UCSD-AML1 (cell line): ENCODE measurements around the gene ZNF552.
"Not testable (repeated sequence)": the region's sequence is repeated elsewhere in the genome, so short reads cannot be mapped to it uniquely, and the experiment has no call there.

Experiments used
- DNase-seq: peaks from one replicate; lab custom pipeline; 2025; ENCODE audit not compliant: unreplicated experiment; lab: John Stamatoyannopoulos, UW

ZNF552 gene

GRCh38 chr19:57819475-57820148 is 4.9 kb upstream of the ZNF552 start:
- DNase-seq = peak; percentile 78

GRCh38 chr19:57818378-57818777 is 3.7 kb upstream of the ZNF552 start:
- no peak for DNase-seq

GRCh38 chr19:57817976-57818375 is 3.3 kb upstream of the ZNF552 start:
- DNase-seq = no peak

DNA sequence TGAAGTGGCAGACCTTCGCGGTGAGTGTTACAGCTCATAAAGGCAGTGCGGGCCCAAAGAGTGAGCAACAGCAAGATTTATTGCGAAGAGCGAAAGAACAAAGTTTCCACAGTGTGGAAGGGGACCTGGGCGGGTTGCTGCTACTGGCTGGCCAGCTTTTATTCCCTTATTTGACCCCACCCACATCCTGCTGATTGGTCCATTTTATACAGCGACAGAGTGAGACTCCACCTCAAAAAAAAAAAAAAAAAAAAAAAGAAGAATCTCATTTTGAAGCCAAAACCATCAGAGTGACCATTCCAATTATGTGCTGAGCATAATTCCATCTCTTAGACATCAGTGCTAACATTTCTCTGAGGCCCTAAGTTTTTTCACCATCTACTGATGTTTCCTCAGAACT is 1.9 kb upstream of the ZNF552 start:
- no peak for DNase-seq

DNA sequence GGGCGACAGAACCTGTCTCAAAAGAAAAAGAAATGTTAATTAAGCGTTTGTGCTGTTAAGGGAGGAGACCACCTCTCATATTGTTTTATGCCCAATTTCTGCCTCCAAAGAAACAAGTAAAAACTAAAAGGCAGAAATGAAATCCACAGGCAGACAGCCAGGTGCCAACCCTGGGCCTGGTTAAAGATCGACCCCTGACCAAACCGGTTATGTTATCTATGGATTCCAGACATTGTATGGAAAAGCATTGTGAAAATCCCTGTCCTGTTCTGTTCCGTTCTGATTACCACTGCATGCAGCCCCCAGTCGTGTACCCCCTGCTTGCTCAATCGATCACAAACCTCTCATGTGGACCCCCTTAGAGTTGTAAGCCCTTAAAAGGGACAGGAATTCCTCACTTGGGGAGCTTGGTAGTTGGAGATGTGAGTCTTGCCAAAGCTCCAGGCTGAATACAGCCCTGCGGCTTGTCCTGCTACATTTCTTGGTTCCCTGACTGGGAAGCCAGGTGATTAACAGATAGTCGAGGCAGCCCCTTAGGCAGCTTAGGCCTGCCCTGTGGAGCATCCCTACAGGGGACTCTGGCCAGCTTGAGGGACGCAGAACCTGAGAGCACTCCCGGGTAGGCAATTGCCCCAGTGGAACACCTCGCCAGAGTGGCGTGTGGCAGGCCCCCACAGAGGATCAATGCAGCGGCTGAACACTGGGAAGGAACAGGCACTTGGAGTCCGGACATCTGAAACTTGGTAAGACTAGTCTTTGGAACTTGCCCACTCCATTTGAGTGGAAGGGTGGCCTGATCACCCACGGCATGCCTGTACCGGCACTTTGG is 748 bp upstream of the ZNF552 start:
- no peak for DNase-seq

GRCh38 chr19:57813919-57814504 is 701 bp downstream of the ZNF552 start:
- no peak for DNase-seq

DNA sequence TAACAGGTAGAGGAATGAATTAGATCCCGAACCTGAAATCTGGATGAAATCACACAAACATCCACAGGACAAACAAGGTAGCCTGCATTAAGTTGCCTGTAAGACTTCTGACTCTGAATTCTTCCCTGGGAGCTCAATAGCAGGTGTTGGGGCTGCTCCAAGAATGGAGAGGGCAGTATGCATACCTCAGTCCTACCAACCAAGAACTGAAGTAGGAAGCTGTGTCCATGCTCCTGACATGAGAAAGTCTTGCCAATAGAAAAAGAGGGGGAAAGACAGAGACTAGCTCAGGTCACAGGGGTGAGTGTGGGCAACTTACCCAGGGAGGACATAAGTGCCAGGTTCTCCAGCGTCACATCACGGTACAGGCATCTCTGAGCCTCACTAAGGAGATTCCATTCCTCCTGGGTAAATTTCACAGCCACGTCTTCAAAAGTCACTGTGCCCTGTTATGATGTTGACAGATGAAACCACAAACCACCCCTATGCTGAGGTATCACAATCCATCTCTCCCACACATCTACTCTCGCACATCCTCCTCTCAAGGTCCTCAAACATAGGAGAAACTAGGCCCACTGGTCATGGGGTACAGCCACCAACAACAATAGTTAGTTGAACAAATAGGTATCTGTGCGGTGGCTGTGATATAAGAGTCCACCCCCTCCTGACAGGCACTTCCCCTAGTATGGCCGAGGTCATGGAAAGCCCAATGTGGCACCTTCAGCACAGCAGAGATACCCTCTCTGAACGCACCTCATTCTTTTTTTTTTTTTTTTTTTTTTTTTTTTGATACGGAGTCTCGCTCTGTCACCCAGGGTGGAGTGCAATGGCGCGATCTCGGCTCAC is 1.5 kb downstream of the ZNF552 start:
- not testable (repeated sequence) for DNase-seq

- DNase-seq = no peak
Measured at GRCh38 chr19:57812226-57812625, 2.5 kb downstream of the ZNF552 start.

GRCh38 chr19:57810410-57811295 is 4.1 kb downstream of the ZNF552 start:
- not testable (repeated sequence) for DNase-seq

GRCh38 chr19:57807541-57807940 is 7.2 kb downstream of the ZNF552 start:
- DNase-seq = no peak

GRCh38 chr19:57803594-57804325 is 11.0 kb downstream of the ZNF552 start:
- DNase-seq = peak; percentile 22

DNA sequence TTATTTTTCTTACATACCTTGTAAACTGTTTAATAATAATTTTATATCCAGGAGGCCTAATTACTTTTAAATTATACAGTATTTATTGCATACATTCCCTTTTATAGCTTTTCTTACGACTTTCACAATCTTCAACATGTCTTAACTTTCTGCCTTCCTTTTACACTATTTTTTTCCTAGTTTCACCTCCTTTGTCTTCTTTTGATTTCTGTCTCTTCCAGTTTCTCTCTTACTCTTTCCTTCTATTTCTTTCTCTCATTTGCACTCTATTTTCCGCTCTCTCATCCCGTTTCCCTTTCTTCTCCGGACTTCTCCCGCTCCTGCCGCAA is 11.5 kb downstream of the ZNF552 start:
- no peak for DNase-seq

DNA sequence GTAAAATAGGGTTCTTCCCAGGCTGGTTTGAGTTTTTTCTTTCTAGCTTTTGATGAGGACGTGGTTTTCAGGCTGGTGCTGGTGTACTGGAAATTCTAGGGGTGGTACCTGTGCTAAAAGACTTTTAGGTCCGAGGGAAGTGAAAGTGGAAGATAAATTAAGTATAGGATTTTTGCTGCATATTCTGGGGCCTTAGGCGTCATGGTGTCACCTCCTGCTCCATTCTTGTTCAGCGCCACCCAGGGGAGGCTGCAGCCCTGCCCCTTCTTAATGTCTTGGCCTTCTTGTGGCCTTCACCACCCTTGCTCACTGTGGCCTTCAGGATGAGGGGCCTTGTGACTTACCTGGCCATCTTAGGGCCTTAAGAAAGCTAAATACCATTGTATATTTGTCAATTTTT is 12.4 kb downstream of the ZNF552 start:
- DNase-seq = no peak

DNA sequence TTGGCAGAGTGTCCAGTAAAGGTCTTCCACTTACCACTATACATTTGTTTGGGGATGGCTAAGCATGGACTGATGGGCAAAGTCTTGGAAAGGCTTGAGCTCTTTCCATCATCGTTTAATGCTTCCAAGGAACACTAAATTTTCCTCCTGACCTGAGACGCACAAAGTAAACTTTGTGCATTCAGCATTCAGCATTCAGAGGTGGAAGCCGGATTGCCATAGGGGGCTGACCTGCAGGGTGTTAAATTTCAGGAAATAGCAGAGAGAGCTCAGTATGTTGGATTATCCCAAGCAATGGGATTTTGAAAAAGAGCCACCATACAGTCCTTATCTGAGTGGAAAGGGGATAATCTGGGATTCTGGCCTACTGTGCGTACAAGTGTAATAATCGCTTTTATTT is 14.0 kb downstream of the ZNF552 start:
- DNase-seq = no peak

DNA sequence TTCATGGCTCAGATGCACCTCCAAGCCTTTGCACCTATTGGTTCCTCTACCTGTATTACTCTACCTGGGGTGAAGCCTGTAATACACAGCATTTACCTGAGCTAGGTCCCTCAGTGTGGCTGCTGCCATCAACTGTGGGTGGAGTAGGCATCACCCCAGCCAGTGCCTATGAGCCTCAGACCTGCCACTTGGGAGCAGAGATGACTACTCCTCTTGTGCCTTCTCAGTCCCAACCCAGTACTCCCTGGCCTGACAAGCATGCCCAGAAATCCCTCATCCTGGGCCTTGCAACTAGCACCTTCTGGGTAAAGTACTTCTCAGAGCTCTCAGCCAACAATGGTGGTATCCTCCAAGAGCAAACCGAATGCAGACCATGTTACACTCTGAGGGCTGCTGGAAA is 18.1 kb downstream of the ZNF552 start:
- DNase-seq = not testable (repeated sequence)

- DNase-seq = no peak
Measured at GRCh38 chr19:57789288-57789687, 25.4 kb downstream of the ZNF552 start.

DNA sequence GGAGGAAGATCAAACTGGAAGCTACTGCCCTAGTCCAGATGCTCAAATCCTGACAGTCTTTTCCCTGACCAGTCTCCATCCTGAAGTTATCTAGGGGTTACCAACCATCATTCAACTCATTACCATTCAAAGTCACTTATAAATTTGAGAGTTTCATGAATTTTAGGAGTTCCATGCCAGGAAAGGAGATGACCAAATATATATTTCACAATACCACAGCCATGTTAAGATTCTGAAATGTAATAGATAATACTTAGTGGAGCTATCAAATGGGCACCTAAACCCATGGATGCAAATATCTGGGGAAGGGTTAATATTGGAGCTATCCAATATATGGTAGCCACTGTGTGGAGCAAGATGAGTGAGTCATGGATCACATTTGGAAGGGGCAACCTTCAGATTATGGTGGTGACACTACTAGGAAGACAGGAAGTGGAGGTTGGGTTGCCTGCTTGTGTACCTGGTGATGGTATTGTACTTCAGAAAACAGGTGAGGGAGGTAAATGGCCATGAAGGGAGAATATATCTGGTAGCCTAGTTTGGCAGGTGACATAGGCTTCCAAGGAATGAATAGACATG is 26.5 kb downstream of the ZNF552 start:
- DNase-seq = no peak

DNA sequence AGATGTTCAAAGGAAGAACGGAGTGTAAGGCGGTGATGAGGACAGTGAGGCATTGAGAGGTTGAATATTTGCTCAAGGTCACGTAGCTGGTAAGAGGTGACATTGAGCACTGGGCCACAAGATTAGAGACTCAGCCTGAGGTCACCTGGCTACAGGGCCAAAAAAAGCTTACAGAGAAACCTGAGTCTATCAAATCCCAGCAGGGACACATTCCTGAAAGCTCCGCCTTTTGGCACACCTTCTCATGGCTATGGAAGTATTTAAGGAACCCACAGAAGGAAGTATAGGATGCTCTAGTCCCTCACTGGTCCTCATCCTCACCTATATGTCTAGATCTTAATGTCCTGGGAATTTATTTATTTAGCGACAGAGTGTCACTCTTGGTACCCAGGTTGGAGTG is 27.8 kb downstream of the ZNF552 start:
- DNase-seq = no peak

- DNase-seq = no peak
Measured at GRCh38 chr19:57786286-57786685, 28.4 kb downstream of the ZNF552 start.
